Measurements from ENCODE around the gene STX12.

Gene STX12

GRCh38 chr1:27772932-27773825 lies at the start of gene STX12:
Gene STX12, plus strand, starts transcription at chr1:27773219. Its CDS starts 89 bp downstream, at chr1:27773308.
- DNase-seq (ENCODE audit: low read depth) = peak; percentile 100

- DNase-seq (ENCODE audit: low read depth) = no peak
Observed at GRCh38 chr1:27724961-27725373, 48.1 kb upstream of the STX12 start.

GRCh38 chr1:27725374-27726172 lies 47.4 kb upstream of the STX12 start, which contains the start of gene FAM76A:
Gene FAM76A, plus strand, starts transcription at chr1:27725961. Its CDS starts 120 bp downstream, at chr1:27726081.
- DNase-seq (ENCODE audit: low read depth) = peak; percentile 99

- DNase-seq (ENCODE audit: low read depth) = peak; percentile 8
Observed at GRCh38 chr1:27726173-27727044, 46.6 kb upstream of the STX12 start.

- no peak for DNase-seq (ENCODE audit: low read depth)
Observed at GRCh38 chr1:27727126-27727525, 45.9 kb upstream of the STX12 start.

- no peak for DNase-seq (ENCODE audit: low read depth)
Observed at GRCh38 chr1:27736252-27736651, 36.8 kb upstream of the STX12 start.

GRCh38 chr1:27741121-27741520 lies 31.9 kb upstream of the STX12 start:
- no peak for DNase-seq (ENCODE audit: low read depth)

- DNase-seq (ENCODE audit: low read depth) = no peak
Observed at GRCh38 chr1:27744556-27744955, 28.5 kb upstream of the STX12 start.

GRCh38 chr1:27745466-27745865 lies 27.6 kb upstream of the STX12 start:
- DNase-seq (ENCODE audit: low read depth) = no peak

- no peak for DNase-seq (ENCODE audit: low read depth)
Observed at GRCh38 chr1:27752360-27752759, 20.7 kb upstream of the STX12 start.

GRCh38 chr1:27755286-27755685 lies 17.7 kb upstream of the STX12 start:
- no peak for DNase-seq (ENCODE audit: low read depth)

- DNase-seq (ENCODE audit: low read depth) = no peak
Observed at GRCh38 chr1:27755865-27756264, 17.2 kb upstream of the STX12 start.

- DNase-seq (ENCODE audit: low read depth) = no peak
Observed at GRCh38 chr1:27759236-27759635, 13.8 kb upstream of the STX12 start.

GRCh38 chr1:27760426-27760825 lies 12.6 kb upstream of the STX12 start:
- DNase-seq (ENCODE audit: low read depth) = no peak

- no peak for DNase-seq (ENCODE audit: low read depth)
Observed at GRCh38 chr1:27762033-27762432, 11.0 kb upstream of the STX12 start.

- no peak for DNase-seq (ENCODE audit: low read depth)
Observed at GRCh38 chr1:27763358-27763757, 9.7 kb upstream of the STX12 start.

GRCh38 chr1:27770293-27770830 lies 2.7 kb upstream of the STX12 start:
- no peak for DNase-seq (ENCODE audit: low read depth)

GRCh38 chr1:27772036-27772931 lies 735 bp upstream of the STX12 start:
- no peak for DNase-seq (ENCODE audit: low read depth)

- no peak for DNase-seq (ENCODE audit: low read depth)
Observed at GRCh38 chr1:27773826-27774445, 917 bp downstream of the STX12 start.

- DNase-seq (ENCODE audit: low read depth) = no peak
Observed at GRCh38 chr1:27774654-27775053, 1.6 kb downstream of the STX12 start.

Measured in fibroblast of the conjunctiva (primary cell).